ENCODE results near the gene VTI1A.
A peak's percentile ranks its signal among the peaks of the same experiment; 100 is the strongest.

The VTI1A gene

GRCh38 chr10:112695539-112695938 is 248.5 kb downstream of the VTI1A start:
- no peak for DNase-seq

GRCh38 chr10:112696592-112696991 is 249.6 kb downstream of the VTI1A start:
- DNase-seq = no peak

- DNase-seq = no peak
Measured at GRCh38 chr10:112698133-112698817, 251.3 kb downstream of the VTI1A start.

- no peak for DNase-seq
Measured at GRCh38 chr10:112698818-112699164, 251.8 kb downstream of the VTI1A start.

- no peak for DNase-seq
Measured at GRCh38 chr10:112700215-112700671, 253.2 kb downstream of the VTI1A start.

GRCh38 chr10:112701211-112701877 is 254.3 kb downstream of the VTI1A start:
- no peak for DNase-seq

GRCh38 chr10:112701878-112702255 is 254.9 kb downstream of the VTI1A start:
- DNase-seq = no peak

GRCh38 chr10:112706577-112706976 is 259.6 kb downstream of the VTI1A start:
- DNase-seq = no peak

- DNase-seq = peak; percentile 24
Measured at GRCh38 chr10:112708461-112708860, 261.4 kb downstream of the VTI1A start.

- DNase-seq = no peak
Measured at GRCh38 chr10:112710528-112710927, 263.5 kb downstream of the VTI1A start.

- peak; percentile 90 for DNase-seq
Measured at GRCh38 chr10:112711366-112711765, 264.4 kb downstream of the VTI1A start.

GRCh38 chr10:112712536-112712935 is 265.5 kb downstream of the VTI1A start:
- no peak for DNase-seq

- DNase-seq = peak; percentile 23
Measured at GRCh38 chr10:112713411-112713810, 266.4 kb downstream of the VTI1A start.

GRCh38 chr10:112715581-112715980 is 268.6 kb downstream of the VTI1A start:
- no peak for DNase-seq

- DNase-seq = no peak
Measured at GRCh38 chr10:112716076-112716475, 269.1 kb downstream of the VTI1A start.

- peak; percentile 76 for DNase-seq
Measured at GRCh38 chr10:112716924-112717413, 270.0 kb downstream of the VTI1A start.

- no peak for DNase-seq
Measured at GRCh38 chr10:112720178-112720577, 273.2 kb downstream of the VTI1A start.

- DNase-seq = peak; percentile 38
Measured at GRCh38 chr10:112721080-112721698, 274.2 kb downstream of the VTI1A start.

- no peak for DNase-seq
Measured at GRCh38 chr10:112722758-112723157, 275.7 kb downstream of the VTI1A start.

GRCh38 chr10:112723876-112724275 is 276.9 kb downstream of the VTI1A start:
- DNase-seq = no peak

- no peak for DNase-seq
Measured at GRCh38 chr10:112724404-112724991, 277.5 kb downstream of the VTI1A start.

- DNase-seq = no peak
Measured at GRCh38 chr10:112728118-112728883, 281.3 kb downstream of the VTI1A start.

GRCh38 chr10:112728997-112729396 is 282.0 kb downstream of the VTI1A start:
- DNase-seq = no peak

All from EL (cell line).